Activated B cell treated with CpG ODN at 0.5 μM for 24 hours (primary cell): Measurements from ENCODE around the gene GPHN. TPM values are rescaled to one million over a fixed set of nuclear protein-coding genes. Genes with fewer than 3 reads are reported as not detected.
"Not testable (repeated sequence)": the region's sequence is repeated elsewhere in the genome, so short reads cannot be mapped to it uniquely, and the experiment has no call there.

Source experiments
- ATAC-seq: fragments of 200-7000 bp; cut with Tn5 transposase; one replicate; pipeline ENCODE4 v1.10.0; 2021; ENCODE audit warnings: low read depth, mild to moderate bottlenecking, moderate library complexity
- CTCF ChIA-PET: fragments of 350-600 bp; sonication (Branson Sonifier 250); formaldehyde crosslinking; loops from one replicate; lab custom pipeline; 2021; ENCODE audit warnings: antibody characterized with exemption; lab: Charles Lee
- POLR2A ChIA-PET: fragments of 350-600 bp; sonication (Branson Sonifier 250); formaldehyde crosslinking; loops from one replicate; lab custom pipeline; 2021; ENCODE audit warnings: antibody characterized with exemption; lab: Charles Lee
- DNase-seq: peaks from one replicate; pipeline ENCODE4 v3.0.0; 2022
- H3K27ac Mint-ChIP-seq: one replicate; pipeline ENCODE4 v1.8.0; 2020; ENCODE audit warnings: mixed read lengths
- H3K27me3 Mint-ChIP-seq: one replicate; pipeline ENCODE4 v1.8.0; 2021; ENCODE audit warnings: mixed read lengths
- H3K36me3 Mint-ChIP-seq: one replicate; pipeline ENCODE4 v1.8.0; 2021; ENCODE audit warnings: low read depth, mixed read lengths
- H3K4me1 Mint-ChIP-seq: one replicate; pipeline ENCODE4 v1.8.0; 2021; ENCODE audit warnings: mixed read lengths
- H3K4me3 Mint-ChIP-seq: one replicate; pipeline ENCODE4 v1.8.0; 2020; ENCODE audit warnings: mild to moderate bottlenecking, mixed read lengths
- H3K9me3 Mint-ChIP-seq: one replicate; pipeline ENCODE4 v1.8.0; 2020; ENCODE audit warnings: mixed read lengths
- intact Hi-C: fragments of 100-400 bp; cut with micrococcal nuclease; formaldehyde crosslinking; loops from one replicate; pipeline ENCODE4 v1.15.1; 2024
- total RNA-seq: library from RNA; stranded (reverse); gene quantifications from 2 replicates; pipeline ENCODE4 v1.2.3, GENCODE V29; 2022
- TF ChIP-seq, protein P1 (sequence below): fragments of 200-600 bp; IDR thresholded peaks from one replicate; pipeline ENCODE4 v1.8.0; 2022; ENCODE audit warnings: antibody characterized with exemption, mild to moderate bottlenecking

GPHN gene
- total RNA-seq, 1 donor from 2014 or later = 36.9 TPM

DNA sequence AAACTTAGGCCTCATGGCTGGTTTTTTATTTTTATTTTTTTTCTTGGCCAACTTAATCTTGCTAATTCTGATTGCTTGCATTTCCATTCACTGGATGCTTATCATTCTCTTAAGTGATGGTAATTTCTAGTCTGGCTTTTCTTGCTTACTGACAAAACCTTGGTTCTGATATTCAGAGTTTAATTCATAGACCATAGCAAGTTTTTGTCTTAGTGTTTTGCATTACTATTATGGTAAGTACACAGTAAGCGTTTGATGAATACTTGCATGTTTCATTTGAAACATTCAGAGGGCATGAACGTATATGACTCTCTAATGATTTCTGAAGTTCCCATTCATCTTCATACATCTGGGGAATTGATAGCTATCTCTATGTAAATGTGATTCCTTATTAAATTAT, 55.8 kb downstream of the GPHN start:
- H3K27me3 Mint-ChIP-seq = no peaks in the 10 kb centered on the region
- no peak overlapping the region for H3K4me3 Mint-ChIP-seq
- H3K4me1 Mint-ChIP-seq = no peaks in the 10 kb centered on the region
- H3K9me3 Mint-ChIP-seq = no peaks in the 10 kb centered on the region
- peaks cover 1% of the 10 kb centered on the region for H3K36me3 Mint-ChIP-seq
- ATAC-seq (no peak), DNase-seq (no peak)
- CTCF ChIA-PET = no interaction called here
- H3K27ac Mint-ChIP-seq = no peak overlapping the region
- TF ChIP-seq, protein P1, sequence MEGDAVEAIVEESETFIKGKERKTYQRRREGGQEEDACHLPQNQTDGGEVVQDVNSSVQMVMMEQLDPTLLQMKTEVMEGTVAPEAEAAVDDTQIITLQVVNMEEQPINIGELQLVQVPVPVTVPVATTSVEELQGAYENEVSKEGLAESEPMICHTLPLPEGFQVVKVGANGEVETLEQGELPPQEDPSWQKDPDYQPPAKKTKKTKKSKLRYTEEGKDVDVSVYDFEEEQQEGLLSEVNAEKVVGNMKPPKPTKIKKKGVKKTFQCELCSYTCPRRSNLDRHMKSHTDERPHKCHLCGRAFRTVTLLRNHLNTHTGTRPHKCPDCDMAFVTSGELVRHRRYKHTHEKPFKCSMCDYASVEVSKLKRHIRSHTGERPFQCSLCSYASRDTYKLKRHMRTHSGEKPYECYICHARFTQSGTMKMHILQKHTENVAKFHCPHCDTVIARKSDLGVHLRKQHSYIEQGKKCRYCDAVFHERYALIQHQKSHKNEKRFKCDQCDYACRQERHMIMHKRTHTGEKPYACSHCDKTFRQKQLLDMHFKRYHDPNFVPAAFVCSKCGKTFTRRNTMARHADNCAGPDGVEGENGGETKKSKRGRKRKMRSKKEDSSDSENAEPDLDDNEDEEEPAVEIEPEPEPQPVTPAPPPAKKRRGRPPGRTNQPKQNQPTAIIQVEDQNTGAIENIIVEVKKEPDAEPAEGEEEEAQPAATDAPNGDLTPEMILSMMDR = no peak
- POLR2A ChIA-PET = no interaction called here
- intact Hi-C loops = no loop called here

DNA sequence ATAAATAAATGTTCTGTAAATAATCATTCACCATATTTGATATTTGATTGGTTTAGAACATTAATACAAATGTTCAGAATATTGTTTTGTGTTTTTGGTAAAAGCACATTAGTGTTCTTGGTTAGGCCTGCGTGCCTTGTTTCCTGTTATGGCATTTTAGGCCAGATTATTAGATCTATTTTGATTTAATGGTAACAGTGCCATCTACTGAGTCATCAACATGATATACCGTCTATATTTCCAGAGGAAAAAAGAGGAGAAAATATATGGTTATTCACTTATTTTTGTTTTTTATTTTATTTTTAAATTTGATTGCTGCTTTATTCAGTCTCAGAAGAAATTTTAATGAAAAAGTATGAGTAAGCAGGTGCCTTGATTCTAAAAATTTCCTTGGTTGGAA, 60.3 kb downstream of the GPHN start:
- H3K4me1 Mint-ChIP-seq = no peaks in the 10 kb centered on the region

DNA sequence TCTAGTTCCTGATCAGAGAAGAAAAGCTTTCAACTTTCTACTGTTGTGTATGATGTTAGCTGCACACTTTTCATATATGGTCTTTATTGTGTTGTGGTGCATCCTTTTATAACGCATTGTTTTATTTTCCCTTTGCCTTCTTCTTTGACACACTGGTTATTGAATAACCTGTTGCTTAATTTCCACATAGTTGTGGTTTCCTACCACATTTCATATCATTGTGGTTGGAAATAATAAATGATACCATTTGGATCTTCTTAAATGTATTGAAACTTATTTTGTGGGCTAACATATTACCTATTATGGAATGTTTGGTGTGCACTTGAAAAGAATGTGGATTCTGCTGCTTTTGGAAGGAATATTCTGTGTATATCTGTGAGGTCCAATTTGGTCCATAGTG, 64.9 kb downstream of the GPHN start:
- Mint-ChIP-seq H3K36me3 (peaks cover 10% of the 10 kb centered on the region), H3K4me1 (no peaks in the 10 kb centered on the region), H3K27me3 (no peaks in the 10 kb centered on the region), H3K9me3 (peaks cover 29% of the 10 kb centered on the region), H3K4me3 (no peak overlapping the region), H3K27ac (no peak overlapping the region)
- intact Hi-C loops = no loop called here
- DNase-seq = no peak
- no peak for ATAC-seq
- TF ChIP-seq, protein P1 = no peak
- CTCF ChIA-PET = no interaction called here
- POLR2A ChIA-PET = no interaction called here

More for the DNA sequence above, 60.3 kb downstream of the GPHN start:
- ChIA-PET POLR2A (no interaction called here), CTCF (no interaction called here)
- H3K27ac Mint-ChIP-seq = no peak overlapping the region
- H3K9me3 Mint-ChIP-seq = peaks cover 17% of the 10 kb centered on the region
- ATAC-seq (no peak), DNase-seq (no peak)
- peaks cover 2% of the 10 kb centered on the region for H3K36me3 Mint-ChIP-seq
- TF ChIP-seq, protein P1 = no peak
- intact Hi-C loops = loop anchor here (5.0 kb wide), 1 partner anchor 71 kb away; no protein-coding TSS in a partner anchor
- H3K4me3 Mint-ChIP-seq = no peak overlapping the region
- H3K27me3 Mint-ChIP-seq = no peaks in the 10 kb centered on the region

DNA sequence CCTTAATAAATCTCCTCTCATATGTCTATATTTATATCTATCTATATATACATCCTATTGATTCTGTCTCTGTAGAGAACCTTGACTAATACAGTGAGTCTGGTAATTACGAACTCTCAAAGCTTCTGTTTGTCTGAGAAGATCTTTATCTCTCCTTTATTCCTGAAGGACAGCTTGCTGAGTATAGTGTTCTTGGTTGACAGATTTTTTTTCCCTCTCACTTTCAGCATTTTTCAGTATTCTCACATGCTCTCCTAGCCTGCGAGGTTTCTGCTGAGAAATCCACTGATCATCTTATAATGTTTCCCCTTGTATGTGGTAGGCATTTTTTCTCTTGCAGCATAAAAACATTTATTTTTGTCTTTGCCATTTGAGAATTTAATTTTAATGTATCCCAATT, 67.1 kb downstream of the GPHN start:
- ChIA-PET CTCF (no interaction called here), POLR2A (no interaction called here)
- Mint-ChIP-seq H3K4me1 (no peaks in the 10 kb centered on the region), H3K27me3 (no peaks in the 10 kb centered on the region), H3K27ac (no peak overlapping the region), H3K9me3 (peaks cover 41% of the 10 kb centered on the region), H3K36me3 (peaks cover 10% of the 10 kb centered on the region), H3K4me3 (no peak overlapping the region)
- TF ChIP-seq, protein P1 = no peak
- DNase-seq (no peak), ATAC-seq (no peak)
- intact Hi-C loops = no loop called here

DNA sequence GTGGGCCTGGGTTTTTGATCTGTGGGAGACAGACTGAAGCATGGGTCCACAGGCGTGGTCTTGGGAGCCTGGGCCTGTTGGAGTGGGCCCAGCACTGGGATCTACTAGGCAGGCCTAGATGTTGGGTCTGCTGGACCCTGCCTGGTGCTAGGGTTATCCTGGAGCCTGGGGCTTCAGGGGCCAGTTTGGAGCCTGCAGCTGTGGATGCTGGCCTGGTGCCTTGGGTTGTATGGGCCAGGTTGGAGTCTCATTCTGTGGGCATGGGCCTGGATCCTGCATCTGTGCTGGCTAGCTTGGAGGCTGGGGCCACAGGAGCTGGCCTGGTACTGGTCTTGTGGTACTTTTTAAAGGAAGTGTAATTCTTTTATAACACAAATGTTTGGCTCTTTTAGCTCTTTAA, 68.0 kb downstream of the GPHN start:
- CTCF ChIA-PET = no interaction called here

DNA sequence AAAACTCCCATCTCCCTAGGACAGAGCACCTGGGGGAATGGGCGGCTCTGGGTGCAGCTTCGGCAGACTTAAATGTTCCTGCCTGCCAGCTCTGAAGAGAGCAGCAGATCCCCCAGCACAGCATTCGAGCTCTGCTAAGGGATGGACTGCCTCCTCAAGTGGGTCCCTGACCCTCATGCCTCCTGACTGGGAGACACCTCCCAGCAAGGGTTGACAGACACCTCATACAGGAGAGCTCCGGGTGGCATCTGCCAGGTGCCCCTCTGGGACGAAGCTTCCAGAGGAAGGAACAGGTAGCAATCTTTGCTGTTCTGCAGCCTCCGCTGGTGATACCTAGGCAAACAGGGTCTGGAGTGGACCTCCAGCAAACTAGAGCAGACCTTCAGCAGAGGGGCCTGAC, 79.8 kb downstream of the GPHN start:
- H3K9me3 Mint-ChIP-seq = peaks cover 24% of the 10 kb centered on the region
- H3K36me3 Mint-ChIP-seq, ATAC-seq, H3K27me3 Mint-ChIP-seq, H3K4me3 Mint-ChIP-seq, intact Hi-C loops, POLR2A ChIA-PET, CTCF ChIA-PET, H3K4me1 Mint-ChIP-seq, H3K27ac Mint-ChIP-seq, DNase-seq: not testable (repeated sequence)

More for the DNA sequence above, 68.0 kb downstream of the GPHN start:
- H3K9me3 Mint-ChIP-seq = peaks cover 42% of the 10 kb centered on the region
- H3K4me1 Mint-ChIP-seq = no peaks in the 10 kb centered on the region
- H3K36me3 Mint-ChIP-seq = peaks cover 10% of the 10 kb centered on the region
- POLR2A ChIA-PET = no interaction called here
- intact Hi-C loops = no loop called here
- no peaks in the 10 kb centered on the region for H3K27me3 Mint-ChIP-seq
- no peak overlapping the region for H3K4me3 Mint-ChIP-seq
- no peak overlapping the region for H3K27ac Mint-ChIP-seq
- TF ChIP-seq, protein P1 = no peak
- DNase-seq (no peak), ATAC-seq (no peak)
